ENCODE measurements around the gene GALE. TPM values are rescaled to one million over a fixed set of nuclear protein-coding genes. Genes with fewer than 3 reads are reported as not detected.

GALE gene
- polyA plus RNA-seq, 1 donor (not counting 4 experiments of a cell fraction or from before 2014, with no cell fraction given) = 52.8 TPM

DNA sequence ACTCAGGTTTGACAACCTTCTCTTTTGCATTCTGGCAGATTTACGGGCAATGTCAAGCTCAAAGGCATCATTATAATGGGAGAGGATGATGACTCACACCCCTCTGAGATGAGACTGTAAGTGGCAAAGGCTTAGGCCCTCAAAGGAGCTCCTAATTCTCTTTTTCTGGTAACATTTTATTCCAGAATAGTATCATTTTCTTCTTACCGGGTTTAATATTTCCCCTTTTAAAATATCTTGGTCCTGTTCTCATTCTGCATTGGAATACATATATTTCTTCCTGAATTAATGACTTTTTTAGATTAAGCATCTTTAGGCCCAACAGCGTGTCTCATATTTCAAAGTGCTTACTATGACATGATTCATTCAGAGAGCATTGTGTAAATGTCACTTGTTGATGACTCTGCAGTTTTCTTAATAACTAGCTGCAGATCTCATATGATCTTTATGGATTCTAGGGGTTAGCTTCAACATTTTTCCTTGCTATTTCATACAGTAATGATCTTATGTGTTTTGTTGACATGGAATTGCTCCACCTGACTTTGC lies 20.7 kb downstream of the GALE start:
- Histone ChIP-seq H3K79me2 (ENCODE audit: control insufficient read depth, insufficient read depth, low read length) (peaks cover 57% of the 10 kb centered on the region), H3K27ac (ENCODE audit: control insufficient read depth, insufficient read depth, low read length) (peak overlapping the region; percentile 65), H4K20me1 (ENCODE audit: control insufficient read depth, extremely low read depth, insufficient read depth, low read length) (peaks cover 4% of the 10 kb centered on the region), H3K4me1 (ENCODE audit: control insufficient read depth, extremely low read depth, insufficient read depth, low read length) (peaks cover 18% of the 10 kb centered on the region), H3K4me2 (ENCODE audit: control insufficient read depth, extremely low read depth, insufficient read depth, low read depth, low read length) (peak overlapping the region; percentile 99), H3K4me3 (ENCODE audit: control insufficient read depth in 2 of 3, extremely low read depth in 1 of 3, insufficient read depth in 2 of 3, low read depth in 1 of 3, low read length in 3 of 3) (peak overlapping the region in 2 of 3 experiments; percentile 72 to 76), H3K36me3 (ENCODE audit: control insufficient read depth in 2 of 2, extremely low read depth in 1 of 2, insufficient read depth in 2 of 2, low read length in 2 of 2) (peaks cover 2 to 17% of the 10 kb centered on the region in 2 experiments), H2AFZ (ENCODE audit: control insufficient read depth, low read length) (no peak overlapping the region), H3K9ac (ENCODE audit: control insufficient read depth, extremely low read depth, insufficient read depth, low read length) (peak overlapping the region; percentile 76), H3K9me1 (ENCODE audit: control insufficient read depth, extremely low read depth, insufficient read depth, low read length) (no peaks in the 10 kb centered on the region), H3K9me3 (ENCODE audit: control insufficient read depth, low read depth, low read length) (no peaks in the 10 kb centered on the region), H3K27me3 (ENCODE audit: control insufficient read depth, extremely low read depth, insufficient read depth, low read length) (no peaks in the 10 kb centered on the region)
- DNase-seq (ENCODE audit: low read depth, low spot score) = no peak
- dilution Hi-C loops (cut with MboI; ENCODE audit: extremely low pct_ligation_motif_present, low sequenced_read_pairs) = no loop called here
- TF ChIP-seq EZH2 (IDR thresholded peaks at IDR 0.05; ENCODE audit: low read length) = no peak
- TF ChIP-seq, protein P1, sequence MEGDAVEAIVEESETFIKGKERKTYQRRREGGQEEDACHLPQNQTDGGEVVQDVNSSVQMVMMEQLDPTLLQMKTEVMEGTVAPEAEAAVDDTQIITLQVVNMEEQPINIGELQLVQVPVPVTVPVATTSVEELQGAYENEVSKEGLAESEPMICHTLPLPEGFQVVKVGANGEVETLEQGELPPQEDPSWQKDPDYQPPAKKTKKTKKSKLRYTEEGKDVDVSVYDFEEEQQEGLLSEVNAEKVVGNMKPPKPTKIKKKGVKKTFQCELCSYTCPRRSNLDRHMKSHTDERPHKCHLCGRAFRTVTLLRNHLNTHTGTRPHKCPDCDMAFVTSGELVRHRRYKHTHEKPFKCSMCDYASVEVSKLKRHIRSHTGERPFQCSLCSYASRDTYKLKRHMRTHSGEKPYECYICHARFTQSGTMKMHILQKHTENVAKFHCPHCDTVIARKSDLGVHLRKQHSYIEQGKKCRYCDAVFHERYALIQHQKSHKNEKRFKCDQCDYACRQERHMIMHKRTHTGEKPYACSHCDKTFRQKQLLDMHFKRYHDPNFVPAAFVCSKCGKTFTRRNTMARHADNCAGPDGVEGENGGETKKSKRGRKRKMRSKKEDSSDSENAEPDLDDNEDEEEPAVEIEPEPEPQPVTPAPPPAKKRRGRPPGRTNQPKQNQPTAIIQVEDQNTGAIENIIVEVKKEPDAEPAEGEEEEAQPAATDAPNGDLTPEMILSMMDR (optimal IDR thresholded peaks at IDR 0.05 in 1 of 3, IDR thresholded peaks at IDR 0.05 in 1 of 3, conservative IDR thresholded peaks at IDR 0.05 in 1 of 3; ENCODE audit: extremely low read depth in 1 of 3, insufficient read depth in 2 of 3, low read length in 3 of 3) = no peak
- no peak for FAIRE-seq

DNA sequence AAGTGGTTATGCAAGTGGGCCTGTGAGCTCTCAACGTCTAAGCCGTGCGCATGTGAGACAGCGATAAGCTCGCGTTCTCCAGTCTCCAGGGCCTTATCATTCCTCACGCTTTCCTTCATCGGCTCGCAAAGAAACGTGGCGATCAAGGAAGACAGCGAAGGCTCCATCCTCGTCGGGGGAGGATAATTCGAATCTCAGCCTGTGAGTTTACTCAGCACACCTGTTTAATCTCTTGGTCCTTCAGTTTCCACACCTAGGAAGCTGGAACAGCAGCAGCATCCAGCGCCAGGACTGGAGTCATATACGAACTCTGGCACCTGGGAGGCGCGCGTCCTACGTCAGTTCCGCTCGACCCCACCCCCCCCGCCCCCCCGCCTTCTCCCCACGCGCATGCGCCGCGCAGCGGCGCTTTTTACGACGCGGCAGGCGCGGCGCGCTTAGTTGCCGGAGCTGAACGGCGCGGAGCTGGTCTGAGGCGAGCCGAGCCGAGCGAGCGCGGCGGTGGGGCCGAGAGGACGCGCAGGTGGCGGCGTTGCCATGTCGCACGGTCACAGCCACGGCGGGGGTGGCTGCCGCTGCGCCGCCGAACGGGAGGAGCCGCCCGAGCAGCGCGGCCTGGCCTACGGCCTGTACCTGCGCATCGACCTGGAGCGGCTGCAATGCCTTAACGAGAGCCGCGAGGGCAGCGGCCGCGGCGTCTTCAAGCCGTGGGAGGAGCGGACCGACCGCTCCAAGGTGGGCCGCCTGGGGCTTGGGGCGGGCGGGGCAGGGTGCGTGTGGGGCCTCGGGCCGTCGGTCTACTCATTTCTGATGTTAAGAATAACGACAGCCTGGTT lies 22.4 kb downstream of the GALE start, which contains the start of gene PITHD1:
PITHD1 (plus strand) TSS at position 440 of the 836 bp plus-strand sequence; CDS start at position 538, 98 bp downstream.
- Histone ChIP-seq H3K79me2 (ENCODE audit: control insufficient read depth, insufficient read depth, low read length) (peaks cover 50% of the 10 kb centered on the region), H2AFZ (ENCODE audit: control insufficient read depth, low read length) (peak within 1 kb of the TSS; percentile 77), H3K27me3 (ENCODE audit: control insufficient read depth, extremely low read depth, insufficient read depth, low read length) (no peaks in the 10 kb centered on the region), H3K9me1 (ENCODE audit: control insufficient read depth, extremely low read depth, insufficient read depth, low read length) (no peaks in the 10 kb centered on the region), H3K4me1 (ENCODE audit: control insufficient read depth, extremely low read depth, insufficient read depth, low read length) (peaks cover 18% of the 10 kb centered on the region), H3K36me3 (ENCODE audit: control insufficient read depth in 2 of 2, extremely low read depth in 1 of 2, insufficient read depth in 2 of 2, low read length in 2 of 2) (peaks cover 2 to 11% of the 10 kb centered on the region in 2 experiments), H3K4me3 (ENCODE audit: control insufficient read depth in 2 of 3, extremely low read depth in 1 of 3, insufficient read depth in 2 of 3, low read depth in 1 of 3, low read length in 3 of 3) (peak within 1 kb of the TSS; percentile 72 to 79 (median 76)), H4K20me1 (ENCODE audit: control insufficient read depth, extremely low read depth, insufficient read depth, low read length) (peaks cover 4% of the 10 kb centered on the region), H3K27ac (ENCODE audit: control insufficient read depth, insufficient read depth, low read length) (peak within 1 kb of the TSS; percentile 81), H3K9me3 (ENCODE audit: control insufficient read depth, low read depth, low read length) (no peaks in the 10 kb centered on the region), H3K4me2 (ENCODE audit: control insufficient read depth, extremely low read depth, insufficient read depth, low read depth, low read length) (peak within 1 kb of the TSS; percentile 99), H3K9ac (ENCODE audit: control insufficient read depth, extremely low read depth, insufficient read depth, low read length) (peak within 1 kb of the TSS; percentile 76)
- DNase-seq (ENCODE audit: low read depth, low spot score) = peak; percentile 52
- TF ChIP-seq, protein P1 (optimal IDR thresholded peaks at IDR 0.05 in 1 of 3, IDR thresholded peaks at IDR 0.05 in 1 of 3, conservative IDR thresholded peaks at IDR 0.05 in 1 of 3; ENCODE audit: extremely low read depth in 1 of 3, insufficient read depth in 2 of 3, low read length in 3 of 3) = no peak
- no peak for TF ChIP-seq EZH2 (IDR thresholded peaks at IDR 0.05; ENCODE audit: low read length)
- FAIRE-seq = peak; percentile 34
- dilution Hi-C loops (cut with MboI; ENCODE audit: extremely low pct_ligation_motif_present, low sequenced_read_pairs) = no loop called here

Data from keratinocyte (primary cell).